Measurements from ENCODE around the gene SEC24A. TPM values are rescaled to one million over a fixed set of nuclear protein-coding genes. Genes with fewer than 3 reads are reported as not detected.

The SEC24A gene
- total RNA-seq, 1 experiment from 2014 or later: 5.6 TPM

DNA sequence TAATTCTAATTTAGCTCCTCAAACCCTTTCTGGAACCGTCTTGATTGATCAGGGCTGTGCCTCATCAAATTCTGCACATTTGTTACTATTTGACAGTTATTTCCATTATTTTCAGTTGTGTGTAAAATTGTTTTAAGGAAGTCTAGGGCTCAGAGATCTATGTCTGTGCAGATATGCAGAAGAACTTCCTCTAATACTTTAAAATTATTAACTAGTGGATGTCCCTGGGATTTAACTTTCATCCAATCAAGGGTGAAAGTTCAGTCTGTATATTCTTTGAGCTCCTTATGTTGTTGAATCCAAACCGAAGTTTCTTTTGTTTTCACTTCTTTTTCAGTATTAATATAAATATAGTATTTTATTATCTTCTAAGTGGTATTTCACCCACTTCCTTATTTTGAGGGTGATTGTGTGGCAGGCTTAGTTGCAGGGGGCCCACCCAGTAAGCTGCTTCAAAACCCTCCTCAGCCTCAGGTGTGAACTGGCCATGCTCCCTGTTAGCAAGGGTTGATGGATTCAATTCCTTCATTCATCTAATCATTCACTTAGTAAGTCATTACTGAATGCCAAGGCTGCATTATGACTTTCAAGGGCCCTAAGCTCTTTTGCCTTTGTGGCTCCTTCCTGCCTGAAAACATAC is 87.7 kb downstream of the SEC24A start:
- Histone ChIP-seq H3K27me3 (ENCODE audit: low read length) (no peaks in the 10 kb centered on the region), H3K79me2 (ENCODE audit: low read length) (peaks cover 29% of the 10 kb centered on the region), H3K36me3 (ENCODE audit: low read depth, low read length) (no peaks in the 10 kb centered on the region; the same call in 1 of the 2 replicates), H3K9me3 (ENCODE audit: low read length) (no peaks in the 10 kb centered on the region), H3F3A (ENCODE audit: low read length, unreplicated experiment) (no peaks in the 10 kb centered on the region), H3K9ac (ENCODE audit: low read length) (no peak overlapping the region), H3K9me2 (replicated peaks; ENCODE audit: low read length) (no peaks in the 10 kb centered on the region), H3K4me3 (ENCODE audit: low read length) (no peak overlapping the region), H2AFZ (ENCODE audit: low read length) (no peak overlapping the region), H4K20me1 (ENCODE audit: low read length) (no peaks in the 10 kb centered on the region), H3K27ac (ENCODE audit: low read length) (no peak overlapping the region), H3K4me2 (ENCODE audit: low read length) (no peak overlapping the region), H3K4me1 (ENCODE audit: insufficient read depth, low read length) (peaks cover 8% of the 10 kb centered on the region)
- no peak for ATAC-seq
- CTCF ChIA-PET: no interaction called here
- POLR2A ChIA-PET (ENCODE audit: unreplicated experiment): no interaction called here
- no TSS peak for BruUV-seq (replicated peaks)
- intact Hi-C loops (cut with micrococcal nuclease): no loop called here
- no peak for DNase-seq
- TF ChIP-seq EZH2 (IDR thresholded peaks at IDR 0.05; ENCODE audit: low read length, unreplicated experiment): no peak
- TF ChIP-seq, protein P1, sequence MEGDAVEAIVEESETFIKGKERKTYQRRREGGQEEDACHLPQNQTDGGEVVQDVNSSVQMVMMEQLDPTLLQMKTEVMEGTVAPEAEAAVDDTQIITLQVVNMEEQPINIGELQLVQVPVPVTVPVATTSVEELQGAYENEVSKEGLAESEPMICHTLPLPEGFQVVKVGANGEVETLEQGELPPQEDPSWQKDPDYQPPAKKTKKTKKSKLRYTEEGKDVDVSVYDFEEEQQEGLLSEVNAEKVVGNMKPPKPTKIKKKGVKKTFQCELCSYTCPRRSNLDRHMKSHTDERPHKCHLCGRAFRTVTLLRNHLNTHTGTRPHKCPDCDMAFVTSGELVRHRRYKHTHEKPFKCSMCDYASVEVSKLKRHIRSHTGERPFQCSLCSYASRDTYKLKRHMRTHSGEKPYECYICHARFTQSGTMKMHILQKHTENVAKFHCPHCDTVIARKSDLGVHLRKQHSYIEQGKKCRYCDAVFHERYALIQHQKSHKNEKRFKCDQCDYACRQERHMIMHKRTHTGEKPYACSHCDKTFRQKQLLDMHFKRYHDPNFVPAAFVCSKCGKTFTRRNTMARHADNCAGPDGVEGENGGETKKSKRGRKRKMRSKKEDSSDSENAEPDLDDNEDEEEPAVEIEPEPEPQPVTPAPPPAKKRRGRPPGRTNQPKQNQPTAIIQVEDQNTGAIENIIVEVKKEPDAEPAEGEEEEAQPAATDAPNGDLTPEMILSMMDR (conservative IDR thresholded peaks at IDR 0.05; ENCODE audit: low read depth, low read length): no peak
- TF ChIP-seq EZH2phosphoT487 (IDR thresholded peaks at IDR 0.05; ENCODE audit: borderline replicate concordance, low read length): no peak

DNA sequence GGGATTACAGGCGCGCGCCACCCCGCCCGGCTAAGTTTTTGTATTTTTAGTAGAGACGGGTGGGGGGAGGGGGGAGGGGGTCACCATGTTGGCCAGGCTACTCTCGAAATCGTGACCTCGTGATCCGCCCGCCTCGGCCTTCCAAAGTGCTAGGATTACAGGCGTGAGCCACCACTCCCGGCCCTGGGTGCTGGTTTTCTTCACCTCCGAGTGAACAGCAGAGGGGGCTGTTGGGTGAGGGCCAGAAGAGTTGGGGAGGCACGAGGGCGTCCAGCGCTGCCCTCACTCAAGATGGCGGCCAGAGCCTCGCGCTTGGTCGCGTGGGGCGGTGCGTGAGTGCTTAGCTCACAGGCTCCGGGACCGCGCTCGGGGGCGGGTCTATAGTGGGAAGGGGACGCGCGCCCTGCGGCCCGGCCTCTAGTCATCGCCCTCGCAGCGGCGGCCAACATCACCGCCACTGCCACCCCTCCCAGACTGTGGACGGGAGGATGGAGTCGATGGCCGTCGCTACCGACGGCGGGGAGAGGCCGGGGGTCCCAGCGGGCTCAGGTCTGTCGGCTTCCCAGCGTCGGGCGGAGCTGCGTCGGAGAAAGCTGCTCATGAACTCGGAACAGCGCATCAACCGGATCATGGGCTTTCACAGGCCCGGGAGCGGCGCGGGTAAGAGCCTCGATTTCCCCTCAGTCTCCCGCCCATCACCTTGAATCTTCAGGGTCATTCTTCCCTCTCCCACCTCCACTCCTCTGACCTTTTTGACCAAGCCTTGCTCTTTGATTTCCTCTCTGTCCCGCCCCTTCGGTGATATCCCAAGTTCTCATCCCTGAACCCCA is 89.8 kb downstream of the SEC24A start, which contains the start of gene CAMLG:
TSS of gene CAMLG (plus strand) at position 416 of the 830 bp plus-strand sequence. CDS start at position 489, 73 bp downstream.
- TF ChIP-seq EZH2 (IDR thresholded peaks at IDR 0.05; ENCODE audit: low read length, unreplicated experiment): no peak
- TF ChIP-seq, protein P1 (conservative IDR thresholded peaks at IDR 0.05; ENCODE audit: low read depth, low read length): peak; percentile 55; the same call in 1 of the 2 replicates
- Histone ChIP-seq H3K27me3 (ENCODE audit: low read length) (no peaks in the 10 kb centered on the region), H2AFZ (ENCODE audit: low read length) (peak within 1 kb of the TSS; percentile 94), H3K4me2 (ENCODE audit: low read length) (peak within 1 kb of the TSS; percentile 95), H3F3A (ENCODE audit: low read length, unreplicated experiment) (no peaks in the 10 kb centered on the region), H3K9me3 (ENCODE audit: low read length) (no peaks in the 10 kb centered on the region), H3K4me1 (ENCODE audit: insufficient read depth, low read length) (peaks cover 8% of the 10 kb centered on the region), H3K9me2 (replicated peaks; ENCODE audit: low read length) (no peaks in the 10 kb centered on the region), H3K36me3 (ENCODE audit: low read depth, low read length) (no peaks in the 10 kb centered on the region; the same call in 1 of the 2 replicates), H3K27ac (ENCODE audit: low read length) (peak within 1 kb of the TSS; percentile 70), H3K9ac (ENCODE audit: low read length) (peak within 1 kb of the TSS; percentile 90), H3K79me2 (ENCODE audit: low read length) (peaks cover 37% of the 10 kb centered on the region), H3K4me3 (ENCODE audit: low read length) (peak within 1 kb of the TSS; percentile 94), H4K20me1 (ENCODE audit: low read length) (no peaks in the 10 kb centered on the region)
- intact Hi-C loops (cut with micrococcal nuclease): loop anchor here (1.0 to 2.0 kb wide), 2 partner anchors 20 to 167 kb away; partner anchors contain the start of genes DDX46 and PCBD2
- BruUV-seq (replicated peaks): no TSS peak
- DNase-seq (peak; percentile 95), ATAC-seq (peak; percentile 93)
- ChIA-PET CTCF (no interaction called here), POLR2A (ENCODE audit: unreplicated experiment) (interaction anchor here (0.6 to 1.0 kb wide), 4 partner anchors 18 to 466 kb away, joined by 3 to 9 read pairs (median 5); no protein-coding TSS in a partner anchor)
